IMR-90 (cell line): Measurements from ENCODE around the gene SPATA3. TPM values are rescaled to one million over a fixed set of nuclear protein-coding genes. Genes with fewer than 3 reads are reported as not detected.

Experiments used
- ATAC-seq: fragments of 200-7000 bp; cut with Tn5 transposase; 2 replicates; pipeline ENCODE4 v1.9.1; 2020; ENCODE audit warnings: low read depth, mild to moderate bottlenecking, moderate library complexity
- BruUV-seq: library from RNA; stranded (reverse); fragments of 400-500 nt; replicated peaks from 2 replicates; lab custom pipeline; 2021; lab: Mats Ljungman, UMichigan
- CTCF ChIA-PET: fragments of 300-600 bp; formaldehyde crosslinking; extraction: SDS; loops from one replicate; lab custom pipeline; 2021; ENCODE audit warnings: antibody characterized with exemption; lab: Yijun Ruan, JAX
- POLR2A ChIA-PET: fragments of 300-600 bp; sonication (Branson Sonifier 250); formaldehyde crosslinking; loops from one replicate; lab custom pipeline; 2022; ENCODE audit warnings: antibody characterized with exemption; ENCODE audit not compliant: unreplicated experiment; lab: Charles Lee
- DNase-seq: peaks from one replicate; pipeline ENCODE4 v3.0.0; 2013
- H2AFZ ChIP-seq: replicated peaks from 2 replicates; pipeline ENCODE3; 2013; ENCODE audit warnings: low read length, mild to moderate bottlenecking; ENCODE audit not compliant: poor library complexity
- H2AK5ac ChIP-seq: 2 replicates; pipeline ENCODE4 v1.6.1; 2013; ENCODE audit warnings: low read depth, low read length, inconsistent platforms
- H2AK9ac ChIP-seq: replicated peaks from 2 replicates; pipeline ENCODE3; 2013; ENCODE audit warnings: mild to moderate bottlenecking, low read depth, low read length, moderate library complexity; ENCODE audit not compliant: poor library complexity
- H2BK120ac ChIP-seq: 2 replicates; pipeline ENCODE4 v1.6.1; 2013; ENCODE audit warnings: low read depth, low read length, inconsistent platforms
- H2BK15ac ChIP-seq: 3 replicates; pipeline ENCODE4 v1.6.1; 2013; ENCODE audit warnings: low read depth, low read length, inconsistent platforms
- H2BK20ac ChIP-seq: 2 replicates; pipeline ENCODE4 v1.6.1; 2013; ENCODE audit warnings: low read depth, mild to moderate bottlenecking, inconsistent platforms, low read length, moderate library complexity
- H2BK5ac ChIP-seq: 2 replicates; pipeline ENCODE4 v1.6.1; 2013; ENCODE audit warnings: mild to moderate bottlenecking, low read depth, low read length, inconsistent platforms; ENCODE audit not compliant: poor library complexity, severe bottlenecking
- H3K14ac ChIP-seq: replicated peaks from 2 replicates; pipeline ENCODE4 v1.6.1; 2013; ENCODE audit warnings: low read depth, low read length, inconsistent platforms
- H3K18ac ChIP-seq: 2 replicates; pipeline ENCODE4 v1.6.1; 2013; ENCODE audit warnings: low read depth, low read length, control low read depth
- H3K23ac ChIP-seq: 2 replicates; pipeline ENCODE4 v1.6.1; 2013; ENCODE audit warnings: low read depth, low read length, inconsistent platforms
- H3K27ac ChIP-seq: 2 replicates; pipeline ENCODE4 v1.5.1; 2013; ENCODE audit warnings: mild to moderate bottlenecking, control low read depth, low read length; ENCODE audit not compliant: insufficient read depth
- H3K27me3 ChIP-seq: 2 replicates; pipeline ENCODE4 v1.6.1; 2013; ENCODE audit warnings: low read length; ENCODE audit not compliant: control insufficient read depth, insufficient read depth
- H3K36me3 ChIP-seq: 2 replicates; pipeline ENCODE4 v1.6.1; 2013; ENCODE audit warnings: low read length, mixed read lengths; ENCODE audit not compliant: control insufficient read depth, insufficient read depth
- H3K4ac ChIP-seq: 2 replicates; pipeline ENCODE4 v1.6.1; 2013; ENCODE audit warnings: low read depth, low read length, inconsistent platforms
- H3K4me1 ChIP-seq: 2 replicates; pipeline ENCODE4 v1.6.1; 2013; ENCODE audit warnings: low read length, mixed read lengths; ENCODE audit not compliant: control insufficient read depth, insufficient read depth
- H3K4me2 ChIP-seq: 2 replicates; pipeline ENCODE4 v1.6.1; 2013; ENCODE audit warnings: low read depth, mild to moderate bottlenecking, control low read depth, low read length, moderate library complexity
- H3K4me3 ChIP-seq: 2 replicates; pipeline ENCODE4 v1.5.1; 2013; ENCODE audit warnings: low read depth, mild to moderate bottlenecking, control low read depth, low read length, moderate library complexity; ENCODE audit not compliant: insufficient read depth
- H3K56ac ChIP-seq: 2 replicates; pipeline ENCODE4 v1.6.1; 2013; ENCODE audit warnings: low read length, inconsistent platforms; ENCODE audit not compliant: insufficient read depth; ENCODE audit errors: extremely low read depth
- H3K79me1 ChIP-seq, 2 experiments: 2 replicates each; pipeline ENCODE4 v1.6.1; 2013; ENCODE audit warnings: low read length in 2 of 2, inconsistent platforms in 1 of 2, low read depth in 1 of 2
- H3K9ac ChIP-seq: 2 replicates; pipeline ENCODE4 v1.6.1; 2013; ENCODE audit warnings: low read depth, low read length, control low read depth
- H3K9me1 ChIP-seq: 2 replicates; pipeline ENCODE4 v1.6.1; 2013; ENCODE audit warnings: low read length, inconsistent platforms; ENCODE audit not compliant: insufficient read depth
- H3K9me3 ChIP-seq: 2 replicates; pipeline ENCODE4 v1.6.1; 2013; ENCODE audit warnings: low read length; ENCODE audit not compliant: control insufficient read depth, insufficient read depth
- H4K20me1 ChIP-seq: 2 replicates; pipeline ENCODE4 v1.6.1; 2013; ENCODE audit warnings: low read length, inconsistent platforms; ENCODE audit not compliant: insufficient read depth
- H4K5ac ChIP-seq: 2 replicates; pipeline ENCODE4 v1.6.1; 2013; ENCODE audit warnings: mild to moderate bottlenecking, low read depth, low read length, control low read depth
- H4K8ac ChIP-seq, 2 experiments: 2 replicates each; pipeline ENCODE4 v1.6.1; 2013; ENCODE audit warnings: low read depth in 2 of 2, low read length in 2 of 2, control low read depth in 1 of 2, inconsistent platforms in 1 of 2
- H4K91ac ChIP-seq: 2 replicates; pipeline ENCODE4 v1.6.1; 2013; ENCODE audit warnings: low read depth, low read length, inconsistent platforms; ENCODE audit not compliant: insufficient read depth
- BHLHE40 ChIP-seq: fragments of 150-350 bp; IDR thresholded peaks from 2 replicates; pipeline ENCODE4 v1.6.1; 2016; ENCODE audit warnings: mild to moderate bottlenecking, low read depth, low read length
- CEBPB ChIP-seq: IDR thresholded peaks from 2 replicates; pipeline ENCODE4 v1.6.1; 2012; ENCODE audit warnings: low read depth, low read length, improper control_type of control experiment
- CHD1 ChIP-seq: IDR thresholded peaks from 2 replicates; pipeline ENCODE4 v1.6.1; 2012; ENCODE audit warnings: low read depth, low read length, improper control_type of control experiment
- FOS ChIP-seq: fragments of 150-350 bp; IDR thresholded peaks from 2 replicates; pipeline ENCODE4 v1.6.1; 2016; ENCODE audit warnings: low read depth, low read length
- MAFK ChIP-seq: IDR thresholded peaks from 2 replicates; pipeline ENCODE4 v1.6.1; 2012; ENCODE audit warnings: low read depth, low read length, improper control_type of control experiment
- MAZ ChIP-seq: IDR thresholded peaks from 2 replicates; pipeline ENCODE4 v1.6.1; 2012; ENCODE audit warnings: low read depth, mild to moderate bottlenecking, low read length, improper control_type of control experiment, moderate library complexity, borderline replicate concordance
- MXI1 ChIP-seq: IDR thresholded peaks from 2 replicates; pipeline ENCODE4 v1.6.1; 2012; ENCODE audit warnings: low read depth, mild to moderate bottlenecking, low read length, moderate library complexity, borderline replicate concordance
- NFE2L2 ChIP-seq: fragments of 150-350 bp; IDR thresholded peaks from 2 replicates; pipeline ENCODE4 v1.6.1; 2016; ENCODE audit warnings: low read depth, mild to moderate bottlenecking, low read length
- POLR2A ChIP-seq: IDR thresholded peaks from 2 replicates; pipeline ENCODE4 v1.6.1; 2012; ENCODE audit warnings: mild to moderate bottlenecking, low read depth, low read length
- RAD21 ChIP-seq: IDR thresholded peaks from 2 replicates; pipeline ENCODE4 v1.6.1; 2012; ENCODE audit warnings: low read length, improper control_type of control experiment
- RCOR1 ChIP-seq: IDR thresholded peaks from 2 replicates; pipeline ENCODE4 v1.6.1; 2012; ENCODE audit warnings: mild to moderate bottlenecking, low read length, improper control_type of control experiment; ENCODE audit not compliant: insufficient replicate concordance
- RFX5 ChIP-seq: IDR thresholded peaks from 2 replicates; pipeline ENCODE4 v1.8.0; 2012; ENCODE audit warnings: low read depth, mild to moderate bottlenecking, low read length, moderate library complexity
- SMC3 ChIP-seq: fragments of 150-350 bp; IDR thresholded peaks from 2 replicates; pipeline ENCODE4 v1.6.1; 2016; ENCODE audit warnings: low read depth, mild to moderate bottlenecking, antibody characterized with exemption, low read length, moderate library complexity
- WGBS, 2 experiments: methylation state at CpG; one replicate each; pipeline versions ENCODE4 v1.1.5 to v1.1.7; 2013; ENCODE audit warnings: missing lambda C conversion rate in 2 of 2; ENCODE audit not compliant: insufficient read length in 1 of 2; ENCODE audit errors: extremely low coverage in 2 of 2; 5-methylcytosine and 5-hydroxymethylcytosine counted together
- dilution Hi-C: fragments of 300-500 bp; cut with HindIII; formaldehyde crosslinking; loops from one replicate; pipeline ENCODE4 v1.14.3; 2018; ENCODE audit warnings: low sequenced_read_pairs; ENCODE audit not compliant: unreplicated experiment
- in situ Hi-C: fragments of 300-500 bp; cut with MboI; formaldehyde crosslinking; loops from 3 replicates; pipeline ENCODE4 v1.14.3; 2019; ENCODE audit warnings: low sequenced_read_pairs, inconsistent platforms, mixed read lengths
- intact Hi-C: fragments of 100-400 bp; cut with micrococcal nuclease; formaldehyde crosslinking; loops from 2 replicates; pipeline ENCODE4 v1.10.0; 2022
- polyA plus RNA-seq, 3 experiments: library from polyadenylated mRNA; depleted of rRNA; stranded (reverse); fragments of >200 nt; gene quantifications; 2 replicates each; pipeline ENCODE4 v1.2.3, GENCODE V29; 2012; ENCODE audit warnings: low replicate concordance in 1 of 3
- total RNA-seq: library from RNA; depleted of rRNA; stranded (reverse); fragments of >200 nt; gene quantifications from 2 replicates; pipeline ENCODE4 v1.2.3, GENCODE V29; 2012
- TF ChIP-seq, protein P1 (sequence below): fragments of 150-350 bp; IDR thresholded peaks from 2 replicates; pipeline ENCODE4 v1.6.1; 2017; ENCODE audit warnings: mild to moderate bottlenecking, antibody characterized with exemption, low read length, low read depth
- TF ChIP-seq, protein P2 (sequence below): conservative IDR thresholded peaks from 2 replicates; pipeline ENCODE4 v1.5.1; 2012; ENCODE audit warnings: mild to moderate bottlenecking, low read depth, low read length, improper control_type of control experiment
- TF ChIP-seq, protein P3 (sequence below): fragments of 150-350 bp; IDR thresholded peaks from 2 replicates; pipeline ENCODE4 v1.6.1; 2016; ENCODE audit warnings: low read depth, mild to moderate bottlenecking, low read length, moderate library complexity, borderline replicate concordance

The SPATA3 gene
- total and polyA plus RNA-seq, 2 of the 4 experiments (the other 2 are of a cell fraction): not detected

DNA sequence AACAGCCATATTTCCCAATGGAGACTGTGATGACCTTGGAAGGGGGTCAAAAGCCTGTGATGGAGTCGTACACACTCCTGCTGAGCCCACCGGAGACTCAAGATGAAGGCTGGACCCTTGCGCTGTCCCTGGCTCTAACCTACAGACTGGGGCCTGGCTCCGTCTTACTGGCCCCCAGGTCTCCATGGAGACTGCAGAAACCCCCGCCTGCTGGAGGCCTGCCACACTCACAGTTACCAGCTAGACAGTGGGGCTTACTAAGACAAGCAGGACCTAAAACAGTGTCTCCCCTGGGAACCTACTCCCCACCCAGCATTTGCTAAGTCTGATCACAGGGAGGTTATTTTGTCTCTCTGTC lies 51.0 kb downstream of the SPATA3 start:
- no peaks in the 10 kb centered on the region for H3K36me3 ChIP-seq
- WGBS, 2 experiments: no CpG with 5 or more reads among the region's 5 CpGs
- no peaks in the 10 kb centered on the region for H3K79me1 ChIP-seq
- no peak overlapping the region for H2BK5ac ChIP-seq
- DNase-seq (no peak), ATAC-seq (no peak)
- no peak overlapping the region for H2AK5ac ChIP-seq
- dilution Hi-C loops (no loop called here), intact Hi-C loops (no loop called here), in situ Hi-C loops (no loop called here)
- H3K4me3 ChIP-seq: no peak overlapping the region
- H4K5ac ChIP-seq: no peak overlapping the region
- no peak overlapping the region for H2BK15ac ChIP-seq
- H3K27me3 ChIP-seq: peaks cover 47% of the 10 kb centered on the region
- no peak overlapping the region for H3K18ac ChIP-seq
- no peaks in the 10 kb centered on the region for H3K9me3 ChIP-seq
- no peaks in the 10 kb centered on the region for H3K4me1 ChIP-seq
- H2BK20ac ChIP-seq: no peak overlapping the region
- POLR2A ChIA-PET: no interaction called here
- H3K27ac ChIP-seq: no peak overlapping the region
- H3K4me2 ChIP-seq: no peak overlapping the region
- no peak overlapping the region for H3K4ac ChIP-seq
- CTCF ChIA-PET: interaction anchor here (0.8 kb wide), 1 partner anchor 10 kb away, joined by 3 read pairs; the partner anchor contains the start of gene PSMD1
- no peak overlapping the region for H4K8ac ChIP-seq
- no peak overlapping the region for H2BK120ac ChIP-seq
- no peak overlapping the region for H3K56ac ChIP-seq
- BruUV-seq: no TSS peak
- H3K9me1 ChIP-seq: no peaks in the 10 kb centered on the region
- TF ChIP-seq SMC3 (no peak), MAZ (no peak), POLR2A (no peak), BHLHE40 (no peak), MAFK (no peak), CEBPB (no peak), RFX5 (no peak), NFE2L2 (no peak), RCOR1 (no peak), MXI1 (no peak), RAD21 (no peak), FOS (no peak), CHD1 (no peak)
- TF ChIP-seq, protein P1, sequence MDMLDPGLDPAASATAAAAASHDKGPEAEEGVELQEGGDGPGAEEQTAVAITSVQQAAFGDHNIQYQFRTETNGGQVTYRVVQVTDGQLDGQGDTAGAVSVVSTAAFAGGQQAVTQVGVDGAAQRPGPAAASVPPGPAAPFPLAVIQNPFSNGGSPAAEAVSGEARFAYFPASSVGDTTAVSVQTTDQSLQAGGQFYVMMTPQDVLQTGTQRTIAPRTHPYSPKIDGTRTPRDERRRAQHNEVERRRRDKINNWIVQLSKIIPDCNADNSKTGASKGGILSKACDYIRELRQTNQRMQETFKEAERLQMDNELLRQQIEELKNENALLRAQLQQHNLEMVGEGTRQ: no peak
- TF ChIP-seq, protein P2, sequence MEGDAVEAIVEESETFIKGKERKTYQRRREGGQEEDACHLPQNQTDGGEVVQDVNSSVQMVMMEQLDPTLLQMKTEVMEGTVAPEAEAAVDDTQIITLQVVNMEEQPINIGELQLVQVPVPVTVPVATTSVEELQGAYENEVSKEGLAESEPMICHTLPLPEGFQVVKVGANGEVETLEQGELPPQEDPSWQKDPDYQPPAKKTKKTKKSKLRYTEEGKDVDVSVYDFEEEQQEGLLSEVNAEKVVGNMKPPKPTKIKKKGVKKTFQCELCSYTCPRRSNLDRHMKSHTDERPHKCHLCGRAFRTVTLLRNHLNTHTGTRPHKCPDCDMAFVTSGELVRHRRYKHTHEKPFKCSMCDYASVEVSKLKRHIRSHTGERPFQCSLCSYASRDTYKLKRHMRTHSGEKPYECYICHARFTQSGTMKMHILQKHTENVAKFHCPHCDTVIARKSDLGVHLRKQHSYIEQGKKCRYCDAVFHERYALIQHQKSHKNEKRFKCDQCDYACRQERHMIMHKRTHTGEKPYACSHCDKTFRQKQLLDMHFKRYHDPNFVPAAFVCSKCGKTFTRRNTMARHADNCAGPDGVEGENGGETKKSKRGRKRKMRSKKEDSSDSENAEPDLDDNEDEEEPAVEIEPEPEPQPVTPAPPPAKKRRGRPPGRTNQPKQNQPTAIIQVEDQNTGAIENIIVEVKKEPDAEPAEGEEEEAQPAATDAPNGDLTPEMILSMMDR: no peak
- TF ChIP-seq, protein P3, sequence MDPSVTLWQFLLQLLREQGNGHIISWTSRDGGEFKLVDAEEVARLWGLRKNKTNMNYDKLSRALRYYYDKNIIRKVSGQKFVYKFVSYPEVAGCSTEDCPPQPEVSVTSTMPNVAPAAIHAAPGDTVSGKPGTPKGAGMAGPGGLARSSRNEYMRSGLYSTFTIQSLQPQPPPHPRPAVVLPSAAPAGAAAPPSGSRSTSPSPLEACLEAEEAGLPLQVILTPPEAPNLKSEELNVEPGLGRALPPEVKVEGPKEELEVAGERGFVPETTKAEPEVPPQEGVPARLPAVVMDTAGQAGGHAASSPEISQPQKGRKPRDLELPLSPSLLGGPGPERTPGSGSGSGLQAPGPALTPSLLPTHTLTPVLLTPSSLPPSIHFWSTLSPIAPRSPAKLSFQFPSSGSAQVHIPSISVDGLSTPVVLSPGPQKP: no peak
- H3K9ac ChIP-seq: no peak overlapping the region
- no peak overlapping the region for H3K23ac ChIP-seq
- no peak overlapping the region for H4K91ac ChIP-seq
- no peak overlapping the region for H2AFZ ChIP-seq
- no peaks in the 10 kb centered on the region for H4K20me1 ChIP-seq
- H2AK9ac ChIP-seq: no peak overlapping the region
- H3K14ac ChIP-seq: no peak overlapping the region
